ENCODE measurements around the gene EHD2. TPM values are rescaled to one million over a fixed set of nuclear protein-coding genes. Genes with fewer than 3 reads are reported as not detected.

Gene EHD2
- polyA plus RNA-seq, 1 donor from 2014 or later = not detected

- no peak overlapping the region for H3K27ac ChIP-seq (ENCODE audit: low read length)
- H3K36me3 ChIP-seq (ENCODE audit: insufficient read depth, low read length) = no peaks in the 10 kb centered on the region
- H3K79me2 ChIP-seq (replicated peaks; ENCODE audit: insufficient read depth, low read length) = no peaks in the 10 kb centered on the region
- H3F3A ChIP-seq (ENCODE audit: insufficient read depth, low read length, poor library complexity, severe bottlenecking) = no peaks in the 10 kb centered on the region
- no peaks in the 10 kb centered on the region for H3K27me3 ChIP-seq (ENCODE audit: insufficient read depth, low read depth, low read length)
- TF ChIP-seq RAD21 (conservative IDR thresholded peaks at IDR 0.05) (no peak), MXI1 (conservative IDR thresholded peaks at IDR 0.05; ENCODE audit: poor library complexity, severe bottlenecking) (no peak), REST (IDR thresholded peaks at IDR 0.05; ENCODE audit: borderline replicate concordance) (no peak), TAF1 (IDR thresholded peaks at IDR 0.05; ENCODE audit: low read depth) (no peak), EZH2 (IDR thresholded peaks at IDR 0.05; ENCODE audit: borderline replicate concordance, insufficient read depth, low read length, poor library complexity, severe bottlenecking) (no peak), SMC3 (conservative IDR thresholded peaks at IDR 0.05; ENCODE audit: poor library complexity) (no peak), POLR2AphosphoS5 (IDR thresholded peaks at IDR 0.05) (no peak), CTCF (IDR thresholded peaks at IDR 0.05; ENCODE audit: poor library complexity, severe bottlenecking) (no peak), EP300 (conservative IDR thresholded peaks at IDR 0.05; ENCODE audit: poor library complexity, severe bottlenecking) (no peak)
- H3K4me2 ChIP-seq (ENCODE audit: low read length) = no peak overlapping the region
- no peaks in the 10 kb centered on the region for H3K9me3 ChIP-seq (ENCODE audit: low read length)
- no peak overlapping the region for H3K4me3 ChIP-seq (ENCODE audit: low read length)
- no peaks in the 10 kb centered on the region for H3K9me2 ChIP-seq (ENCODE audit: insufficient read depth, low read length)
- H2AFZ ChIP-seq (ENCODE audit: low read depth, low read length) = no peak overlapping the region
- H3K9ac ChIP-seq (ENCODE audit: low read length) = no peak overlapping the region
- no peaks in the 10 kb centered on the region for H4K20me1 ChIP-seq (ENCODE audit: insufficient read depth)
Observed at GRCh38 chr19:47704656-47705055, 8.6 kb upstream of the EHD2 start.

GRCh38 chr19:47707135-47707925, 5.9 kb upstream of the EHD2 start:
- Histone ChIP-seq H3K79me2 (replicated peaks; ENCODE audit: insufficient read depth, low read length) (no peaks in the 10 kb centered on the region), H3K36me3 (ENCODE audit: insufficient read depth, low read length) (no peaks in the 10 kb centered on the region), H3K27me3 (ENCODE audit: insufficient read depth, low read depth, low read length) (no peaks in the 10 kb centered on the region), H3K27ac (ENCODE audit: low read length) (no peak overlapping the region), H3K4me3 (ENCODE audit: low read length) (no peak overlapping the region), H2AFZ (ENCODE audit: low read depth, low read length) (no peak overlapping the region), H3K9me3 (ENCODE audit: low read length) (no peaks in the 10 kb centered on the region), H3F3A (ENCODE audit: insufficient read depth, low read length, poor library complexity, severe bottlenecking) (no peaks in the 10 kb centered on the region), H3K9me2 (ENCODE audit: insufficient read depth, low read length) (no peaks in the 10 kb centered on the region), H3K9ac (ENCODE audit: low read length) (no peak overlapping the region), H3K4me2 (ENCODE audit: low read length) (no peak overlapping the region), H4K20me1 (ENCODE audit: insufficient read depth) (no peaks in the 10 kb centered on the region)
- TF ChIP-seq TAF1 (IDR thresholded peaks at IDR 0.05; ENCODE audit: low read depth) (no peak), REST (IDR thresholded peaks at IDR 0.05; ENCODE audit: borderline replicate concordance) (no peak), EP300 (conservative IDR thresholded peaks at IDR 0.05; ENCODE audit: poor library complexity, severe bottlenecking) (no peak), CTCF (IDR thresholded peaks at IDR 0.05; ENCODE audit: poor library complexity, severe bottlenecking) (peak; percentile 56), POLR2AphosphoS5 (IDR thresholded peaks at IDR 0.05) (peak; percentile 14), MXI1 (conservative IDR thresholded peaks at IDR 0.05; ENCODE audit: poor library complexity, severe bottlenecking) (no peak), EZH2 (IDR thresholded peaks at IDR 0.05; ENCODE audit: borderline replicate concordance, insufficient read depth, low read length, poor library complexity, severe bottlenecking) (no peak), RAD21 (conservative IDR thresholded peaks at IDR 0.05) (peak; percentile 50), SMC3 (conservative IDR thresholded peaks at IDR 0.05; ENCODE audit: poor library complexity) (peak; percentile 37)

Measured in neural cell (in vitro differentiated cells).